ENCODE data around the gene NHS. TPM values are rescaled to one million over a fixed set of nuclear protein-coding genes. Genes with fewer than 3 reads are reported as not detected.

NHS gene
- total RNA-seq, 1 donor from 2014 or later = 8.3 TPM

DNA sequence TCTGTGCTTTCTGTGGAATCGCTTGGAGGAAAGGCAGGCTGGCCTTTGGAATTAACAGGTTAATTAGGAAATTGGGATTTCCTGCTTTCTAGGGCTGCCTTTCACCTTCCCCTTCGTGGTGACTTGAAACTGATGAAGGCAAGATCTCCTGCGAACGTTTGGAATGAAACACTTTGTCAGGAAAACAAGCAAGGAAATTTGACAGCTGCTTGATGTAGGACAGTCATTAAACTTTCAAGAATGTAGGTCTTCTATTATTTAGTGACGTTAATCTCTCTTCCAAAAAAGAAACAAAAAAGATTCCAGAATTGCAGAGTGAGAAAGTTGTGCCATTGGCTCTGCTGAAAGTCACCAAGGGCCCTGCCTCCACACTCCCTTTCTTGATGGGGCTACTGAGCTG, 206.6 kb downstream of the NHS start:
- Mint-ChIP-seq H3K36me3 (no peaks in the 10 kb centered on the region), H3K4me1 (peaks cover 29% of the 10 kb centered on the region), H3K4me3 (no peak overlapping the region), H3K27me3 (ENCODE audit: low read depth) (peaks cover 18% of the 10 kb centered on the region), H3K27ac (no peak overlapping the region), H3K9me3 (no peaks in the 10 kb centered on the region)
- DNase-seq (ENCODE audit: low spot score in 2 of 2, unreplicated experiment in 2 of 2) = no peak
- TF ChIP-seq, protein P1, sequence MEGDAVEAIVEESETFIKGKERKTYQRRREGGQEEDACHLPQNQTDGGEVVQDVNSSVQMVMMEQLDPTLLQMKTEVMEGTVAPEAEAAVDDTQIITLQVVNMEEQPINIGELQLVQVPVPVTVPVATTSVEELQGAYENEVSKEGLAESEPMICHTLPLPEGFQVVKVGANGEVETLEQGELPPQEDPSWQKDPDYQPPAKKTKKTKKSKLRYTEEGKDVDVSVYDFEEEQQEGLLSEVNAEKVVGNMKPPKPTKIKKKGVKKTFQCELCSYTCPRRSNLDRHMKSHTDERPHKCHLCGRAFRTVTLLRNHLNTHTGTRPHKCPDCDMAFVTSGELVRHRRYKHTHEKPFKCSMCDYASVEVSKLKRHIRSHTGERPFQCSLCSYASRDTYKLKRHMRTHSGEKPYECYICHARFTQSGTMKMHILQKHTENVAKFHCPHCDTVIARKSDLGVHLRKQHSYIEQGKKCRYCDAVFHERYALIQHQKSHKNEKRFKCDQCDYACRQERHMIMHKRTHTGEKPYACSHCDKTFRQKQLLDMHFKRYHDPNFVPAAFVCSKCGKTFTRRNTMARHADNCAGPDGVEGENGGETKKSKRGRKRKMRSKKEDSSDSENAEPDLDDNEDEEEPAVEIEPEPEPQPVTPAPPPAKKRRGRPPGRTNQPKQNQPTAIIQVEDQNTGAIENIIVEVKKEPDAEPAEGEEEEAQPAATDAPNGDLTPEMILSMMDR (IDR thresholded peaks at IDR 0.05; ENCODE audit: unreplicated experiment) = no peak

- no peak for DNase-seq (ENCODE audit: low spot score in 2 of 2, unreplicated experiment in 2 of 2)
- no peaks in the 10 kb centered on the region for H3K36me3 Mint-ChIP-seq
- peaks cover 21% of the 10 kb centered on the region for H3K27me3 Mint-ChIP-seq (ENCODE audit: low read depth)
- H3K9me3 Mint-ChIP-seq = no peaks in the 10 kb centered on the region
- H3K4me1 Mint-ChIP-seq = peaks cover 27% of the 10 kb centered on the region
- H3K27ac Mint-ChIP-seq = no peak overlapping the region
- no peak overlapping the region for H3K4me3 Mint-ChIP-seq
- TF ChIP-seq, protein P1 (IDR thresholded peaks at IDR 0.05; ENCODE audit: unreplicated experiment) = no peak
Observed at GRCh38 chrX:17584248-17584681, 209.3 kb downstream of the NHS start.

DNA sequence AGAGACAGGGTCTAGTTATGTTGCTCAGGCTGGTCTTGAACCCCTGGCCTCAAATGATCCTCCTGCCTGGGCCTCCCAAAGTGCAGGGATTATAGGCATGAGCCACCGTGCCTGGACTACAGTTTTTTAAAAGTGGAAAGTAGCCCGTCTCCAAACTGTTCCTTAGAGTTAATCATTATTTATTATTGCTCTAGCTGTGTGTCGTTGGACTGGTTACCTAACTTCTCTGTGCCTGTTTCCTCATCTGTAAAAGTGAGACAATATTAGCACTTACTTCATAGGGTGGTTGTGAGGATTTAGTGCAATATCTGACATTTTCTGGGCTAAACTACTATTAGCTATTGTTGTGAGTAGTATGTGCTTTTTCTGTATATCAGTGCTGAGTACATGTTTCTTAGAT, 210.0 kb downstream of the NHS start:
- H3K36me3 Mint-ChIP-seq = no peaks in the 10 kb centered on the region
- no peaks in the 10 kb centered on the region for H3K9me3 Mint-ChIP-seq

DNA sequence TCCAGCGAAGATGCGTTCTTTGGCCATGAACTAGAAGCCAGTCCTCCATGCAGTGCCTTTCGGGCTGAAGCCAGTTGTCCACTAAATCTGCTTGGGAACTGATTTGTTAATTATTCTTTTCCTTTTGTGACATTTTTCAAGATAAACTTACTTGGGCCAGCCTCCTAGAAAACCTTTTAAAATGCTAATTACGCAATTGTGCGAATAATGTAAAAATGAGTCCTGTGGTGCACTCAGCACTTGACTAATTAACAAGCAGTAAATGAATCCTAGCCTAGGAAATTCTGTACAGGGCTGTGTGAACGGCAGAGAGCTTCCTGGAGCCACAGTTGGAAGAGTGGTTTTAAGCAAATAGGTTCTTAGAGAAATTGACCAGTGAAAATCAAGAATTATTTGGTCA, 212.4 kb downstream of the NHS start:
- no peaks in the 10 kb centered on the region for H3K9me3 Mint-ChIP-seq
- no peak overlapping the region for H3K27ac Mint-ChIP-seq
- TF ChIP-seq, protein P1 (IDR thresholded peaks at IDR 0.05; ENCODE audit: unreplicated experiment) = no peak
- peaks cover 18% of the 10 kb centered on the region for H3K27me3 Mint-ChIP-seq (ENCODE audit: low read depth)
- no peak for DNase-seq (ENCODE audit: low spot score in 2 of 2, unreplicated experiment in 2 of 2)
- peaks cover 14% of the 10 kb centered on the region for H3K4me1 Mint-ChIP-seq
- no peak overlapping the region for H3K4me3 Mint-ChIP-seq
- H3K36me3 Mint-ChIP-seq = no peaks in the 10 kb centered on the region

More for the DNA sequence above, 210.0 kb downstream of the NHS start:
- no peak overlapping the region for H3K27ac Mint-ChIP-seq
- H3K4me3 Mint-ChIP-seq = no peak overlapping the region
- no peak for DNase-seq (ENCODE audit: low spot score in 2 of 2, unreplicated experiment in 2 of 2)
- H3K27me3 Mint-ChIP-seq (ENCODE audit: low read depth) = peaks cover 18% of the 10 kb centered on the region
- peaks cover 25% of the 10 kb centered on the region for H3K4me1 Mint-ChIP-seq
- TF ChIP-seq, protein P1 (IDR thresholded peaks at IDR 0.05; ENCODE audit: unreplicated experiment) = no peak

DNA sequence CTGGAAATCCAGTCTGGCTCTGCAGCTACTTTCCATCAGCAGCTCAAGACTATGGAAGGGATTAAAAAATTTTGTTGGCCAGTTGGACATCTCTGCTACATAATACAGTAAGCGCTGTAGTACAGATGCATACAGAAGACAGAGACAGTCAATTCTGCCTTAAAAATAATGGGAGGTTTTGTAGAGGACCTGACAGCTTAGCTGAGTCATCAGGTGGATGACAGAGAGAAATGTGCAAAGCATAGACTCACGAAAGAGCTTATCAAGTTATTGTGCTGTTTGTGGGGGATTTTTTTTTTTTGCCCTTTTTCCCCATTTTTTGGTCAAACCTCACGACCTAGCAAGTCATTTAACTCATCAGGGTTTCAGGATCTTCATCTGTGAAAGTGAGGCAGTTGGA, 213.3 kb downstream of the NHS start:
- TF ChIP-seq, protein P1 (IDR thresholded peaks at IDR 0.05; ENCODE audit: unreplicated experiment) = no peak
- no peak for DNase-seq (ENCODE audit: low spot score in 2 of 2, unreplicated experiment in 2 of 2)
- no peaks in the 10 kb centered on the region for H3K9me3 Mint-ChIP-seq
- H3K4me1 Mint-ChIP-seq = peaks cover 14% of the 10 kb centered on the region
- no peak overlapping the region for H3K27ac Mint-ChIP-seq
- H3K36me3 Mint-ChIP-seq = no peaks in the 10 kb centered on the region
- no peak overlapping the region for H3K4me3 Mint-ChIP-seq
- H3K27me3 Mint-ChIP-seq (ENCODE audit: low read depth) = peaks cover 18% of the 10 kb centered on the region

Data from mesothelial cell of epicardium (in vitro differentiated cells).